GM12865 (cell line): ENCODE data around the gene CASR.

Experiments used
- DNase-seq: peaks from one replicate; pipeline ENCODE4 v3.0.0; 2010; ENCODE audit warnings: low read depth
- H3K4me3 ChIP-seq: 2 replicates; pipeline ENCODE4 v1.5.1; 2011; ENCODE audit warnings: mild to moderate bottlenecking, low read depth, low read length, control low read depth
- TF ChIP-seq, protein P1 (sequence below): IDR thresholded peaks from 2 replicates; pipeline ENCODE4 v1.5.1; 2011; ENCODE audit warnings: low read length, control low read depth, low read depth, inconsistent platforms; ENCODE audit not compliant: insufficient read depth; ENCODE audit errors: missing control alignments

Gene CASR

DNA sequence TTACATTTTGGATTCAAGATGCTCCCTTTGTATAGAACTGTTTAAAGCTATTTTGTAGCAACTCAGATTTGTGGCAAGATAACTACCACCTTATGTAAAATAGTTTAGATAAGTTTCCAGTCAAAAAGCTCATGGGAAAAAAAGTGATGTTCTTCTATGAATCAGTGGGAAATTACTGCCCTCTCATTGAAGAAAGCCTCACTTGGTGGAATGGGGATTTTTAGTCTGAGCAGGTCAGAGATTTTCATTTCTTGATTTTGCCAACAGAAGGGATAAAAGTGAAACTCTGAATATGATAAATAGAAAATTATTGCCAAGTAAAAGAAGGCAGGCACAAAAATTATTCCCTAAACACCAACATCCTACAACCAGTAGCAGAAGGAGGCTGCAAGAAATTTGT lies 115.7 kb downstream of the CASR start:
- peak; percentile 58 for DNase-seq
- H3K4me3 ChIP-seq: no peak overlapping the region
- TF ChIP-seq, protein P1, sequence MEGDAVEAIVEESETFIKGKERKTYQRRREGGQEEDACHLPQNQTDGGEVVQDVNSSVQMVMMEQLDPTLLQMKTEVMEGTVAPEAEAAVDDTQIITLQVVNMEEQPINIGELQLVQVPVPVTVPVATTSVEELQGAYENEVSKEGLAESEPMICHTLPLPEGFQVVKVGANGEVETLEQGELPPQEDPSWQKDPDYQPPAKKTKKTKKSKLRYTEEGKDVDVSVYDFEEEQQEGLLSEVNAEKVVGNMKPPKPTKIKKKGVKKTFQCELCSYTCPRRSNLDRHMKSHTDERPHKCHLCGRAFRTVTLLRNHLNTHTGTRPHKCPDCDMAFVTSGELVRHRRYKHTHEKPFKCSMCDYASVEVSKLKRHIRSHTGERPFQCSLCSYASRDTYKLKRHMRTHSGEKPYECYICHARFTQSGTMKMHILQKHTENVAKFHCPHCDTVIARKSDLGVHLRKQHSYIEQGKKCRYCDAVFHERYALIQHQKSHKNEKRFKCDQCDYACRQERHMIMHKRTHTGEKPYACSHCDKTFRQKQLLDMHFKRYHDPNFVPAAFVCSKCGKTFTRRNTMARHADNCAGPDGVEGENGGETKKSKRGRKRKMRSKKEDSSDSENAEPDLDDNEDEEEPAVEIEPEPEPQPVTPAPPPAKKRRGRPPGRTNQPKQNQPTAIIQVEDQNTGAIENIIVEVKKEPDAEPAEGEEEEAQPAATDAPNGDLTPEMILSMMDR: no peak

DNA sequence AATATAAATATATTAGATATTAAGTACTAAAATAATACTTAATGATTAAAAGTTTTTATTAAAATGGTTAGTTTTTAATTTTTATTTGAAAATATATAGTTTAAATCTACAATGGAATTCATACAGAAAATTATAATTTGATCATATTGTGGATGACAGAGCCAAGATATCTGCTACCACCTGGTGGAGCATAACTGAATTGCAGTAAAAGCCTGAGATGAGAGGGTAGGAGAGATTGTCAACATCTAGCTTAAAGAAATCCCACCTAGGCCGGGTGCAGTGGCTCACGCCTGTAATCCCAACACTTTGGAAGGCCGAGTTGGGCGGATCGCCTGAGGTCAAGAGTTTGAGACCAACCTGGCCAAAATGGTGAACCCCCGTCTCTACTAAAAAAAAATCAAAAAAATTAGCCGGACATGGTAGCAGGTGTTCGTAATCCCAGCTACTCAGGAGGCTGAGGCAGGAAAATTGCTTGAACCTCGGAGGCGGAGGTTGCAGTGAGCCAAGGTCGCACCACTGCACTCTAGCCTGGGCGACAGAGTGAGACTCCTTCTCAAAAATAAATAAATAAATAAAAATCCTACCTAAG lies 116.5 kb downstream of the CASR start:
- DNase-seq: peak; percentile 73
- TF ChIP-seq, protein P1: peak; percentile 66
- H3K4me3 ChIP-seq: no peak overlapping the region

DNA sequence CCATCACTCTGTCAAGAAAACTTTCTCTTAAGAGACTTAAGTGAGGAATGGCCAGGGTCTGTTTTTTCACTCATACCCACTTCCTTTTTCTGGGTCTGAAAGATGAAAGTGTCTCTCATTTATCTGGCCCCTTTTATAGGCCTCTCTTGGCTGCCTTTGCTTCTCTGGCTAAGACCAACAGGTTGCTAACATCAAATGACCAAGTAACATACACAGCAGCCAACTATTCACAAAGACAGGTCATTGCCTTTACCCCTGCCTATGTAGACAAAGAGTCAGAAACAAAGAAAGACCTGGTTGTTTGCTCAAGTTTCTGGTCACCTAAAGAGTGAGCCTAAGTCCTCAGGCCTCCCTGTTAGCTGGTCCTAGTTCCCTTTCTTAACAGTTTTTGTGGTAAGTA lies 117.6 kb downstream of the CASR start:
- DNase-seq: peak; percentile 74
- TF ChIP-seq, protein P1: no peak

DNA sequence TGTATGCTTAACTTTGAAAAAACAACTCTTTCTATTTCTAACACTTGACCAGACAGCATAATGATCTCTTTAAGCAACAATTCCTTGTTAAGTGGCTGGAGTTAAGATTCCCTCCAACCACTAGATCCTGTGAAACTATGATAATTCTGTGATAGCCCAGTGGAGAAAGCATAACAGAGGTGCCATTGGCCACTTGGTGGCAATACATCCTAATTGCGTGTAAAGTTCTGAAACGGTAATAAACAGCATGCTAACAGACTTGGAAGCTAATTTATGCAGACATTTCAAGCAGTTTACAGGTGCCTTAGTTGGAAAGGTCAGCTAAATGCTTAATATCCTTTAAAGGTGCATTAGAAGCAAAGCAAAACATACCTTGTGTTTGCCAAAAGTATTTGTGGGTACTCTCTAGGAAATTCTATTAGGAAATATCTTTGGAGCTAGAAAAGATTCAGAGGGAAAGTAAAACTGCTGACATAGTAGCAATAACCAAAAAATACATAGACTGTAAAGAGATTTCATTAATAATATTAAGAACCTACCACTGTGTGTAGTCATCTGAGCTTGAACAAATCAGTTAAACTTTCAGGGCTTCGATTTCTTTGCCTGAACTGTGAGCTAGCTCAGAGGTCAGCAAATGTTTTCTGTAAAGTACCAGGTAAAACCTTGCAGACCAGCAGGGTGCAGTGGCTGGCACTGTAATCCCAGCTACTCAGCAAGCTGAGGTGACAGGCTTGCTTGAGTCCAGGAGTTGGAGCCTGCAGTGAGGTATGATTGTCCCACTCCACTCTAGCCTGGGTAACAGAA lies 122.6 kb downstream of the CASR start:
- TF ChIP-seq, protein P1: peak; percentile 21
- H3K4me3 ChIP-seq: no peak overlapping the region
- peak; percentile 52 for DNase-seq

More for the DNA sequence above, 117.6 kb downstream of the CASR start:
- no peak overlapping the region for H3K4me3 ChIP-seq

DNA sequence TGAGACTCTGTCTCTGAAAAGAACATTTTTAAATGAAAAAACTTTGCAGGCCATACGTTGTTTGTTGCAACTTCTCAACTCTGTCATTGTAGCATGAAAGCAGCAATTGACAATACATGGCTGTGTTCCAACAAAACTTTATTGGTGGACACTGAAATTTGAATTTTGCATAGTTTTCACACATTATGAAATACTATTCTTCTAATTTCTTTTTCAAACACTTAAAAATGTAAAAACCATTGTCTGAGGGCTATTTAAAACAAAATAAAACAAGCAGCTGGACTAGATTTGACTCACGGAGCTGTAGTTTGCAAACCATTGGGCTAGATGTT lies 123.1 kb downstream of the CASR start:
- TF ChIP-seq, protein P1: no peak
- H3K4me3 ChIP-seq: no peak overlapping the region
- no peak for DNase-seq

DNA sequence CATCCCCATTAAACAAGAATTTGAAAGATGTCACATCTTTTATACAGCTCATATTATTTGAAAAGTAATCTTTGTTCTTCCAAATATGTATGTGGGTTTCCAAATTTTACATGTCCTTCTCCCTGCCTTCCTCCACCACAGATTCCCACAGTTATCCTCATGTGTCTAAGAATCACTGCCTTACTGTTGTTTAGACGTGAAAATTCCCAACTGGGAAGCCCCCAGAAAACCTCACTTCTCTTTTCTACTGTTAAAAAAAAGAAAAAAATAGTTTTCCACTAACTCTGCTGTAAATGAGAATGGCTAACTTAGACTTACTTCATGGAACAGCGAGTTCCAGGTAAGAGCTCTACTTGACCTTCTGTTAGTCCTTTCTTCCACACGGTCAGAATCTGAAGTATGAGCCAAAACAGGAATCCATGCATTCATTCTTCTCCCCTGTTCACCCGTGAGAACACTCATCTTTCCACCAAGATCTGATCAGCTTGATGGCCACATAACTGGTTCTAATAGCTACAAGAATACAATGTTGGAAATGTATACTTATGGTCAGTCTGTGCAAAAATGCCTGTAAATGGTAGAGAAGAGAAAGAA lies 123.7 kb downstream of the CASR start:
- H3K4me3 ChIP-seq: no peak overlapping the region
- TF ChIP-seq, protein P1: no peak
- no peak for DNase-seq
